Measurements from ENCODE around the gene MME.

DNA sequence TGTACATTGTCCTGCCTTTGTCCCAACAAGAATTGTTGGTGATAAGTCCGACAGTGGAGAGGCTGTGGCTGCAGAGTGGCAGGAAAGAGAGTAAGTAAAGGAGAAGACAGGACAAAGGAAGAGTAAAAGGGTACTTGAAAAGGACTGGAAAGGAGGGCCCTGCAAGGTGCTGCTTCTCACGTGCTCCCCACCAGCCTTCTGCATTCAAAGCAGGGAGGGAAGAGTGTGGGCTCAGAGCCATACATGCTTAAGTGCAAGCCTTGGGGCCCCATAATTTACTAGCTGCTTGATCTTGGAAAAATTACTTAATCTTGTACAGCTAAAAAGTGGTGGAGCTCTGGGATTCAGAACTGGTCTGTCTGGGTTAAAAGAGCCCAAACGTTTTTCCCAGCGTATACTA, 29.9 kb downstream of the MME start:
- no peak for TF ChIP-seq FOXA1 (IDR thresholded peaks at IDR 0.05)
- no peak for TF ChIP-seq HNF4G (IDR thresholded peaks at IDR 0.05)
- TF ChIP-seq TAF1 (conservative IDR thresholded peaks at IDR 0.05), result no peak
- TF ChIP-seq, protein P1, sequence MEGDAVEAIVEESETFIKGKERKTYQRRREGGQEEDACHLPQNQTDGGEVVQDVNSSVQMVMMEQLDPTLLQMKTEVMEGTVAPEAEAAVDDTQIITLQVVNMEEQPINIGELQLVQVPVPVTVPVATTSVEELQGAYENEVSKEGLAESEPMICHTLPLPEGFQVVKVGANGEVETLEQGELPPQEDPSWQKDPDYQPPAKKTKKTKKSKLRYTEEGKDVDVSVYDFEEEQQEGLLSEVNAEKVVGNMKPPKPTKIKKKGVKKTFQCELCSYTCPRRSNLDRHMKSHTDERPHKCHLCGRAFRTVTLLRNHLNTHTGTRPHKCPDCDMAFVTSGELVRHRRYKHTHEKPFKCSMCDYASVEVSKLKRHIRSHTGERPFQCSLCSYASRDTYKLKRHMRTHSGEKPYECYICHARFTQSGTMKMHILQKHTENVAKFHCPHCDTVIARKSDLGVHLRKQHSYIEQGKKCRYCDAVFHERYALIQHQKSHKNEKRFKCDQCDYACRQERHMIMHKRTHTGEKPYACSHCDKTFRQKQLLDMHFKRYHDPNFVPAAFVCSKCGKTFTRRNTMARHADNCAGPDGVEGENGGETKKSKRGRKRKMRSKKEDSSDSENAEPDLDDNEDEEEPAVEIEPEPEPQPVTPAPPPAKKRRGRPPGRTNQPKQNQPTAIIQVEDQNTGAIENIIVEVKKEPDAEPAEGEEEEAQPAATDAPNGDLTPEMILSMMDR (IDR thresholded peaks at IDR 0.05; ENCODE audit: low read depth, low read length, missing input control), result no peak
- TF ChIP-seq YY1 (IDR thresholded peaks at IDR 0.05), result no peak
- TF ChIP-seq, protein P2, sequence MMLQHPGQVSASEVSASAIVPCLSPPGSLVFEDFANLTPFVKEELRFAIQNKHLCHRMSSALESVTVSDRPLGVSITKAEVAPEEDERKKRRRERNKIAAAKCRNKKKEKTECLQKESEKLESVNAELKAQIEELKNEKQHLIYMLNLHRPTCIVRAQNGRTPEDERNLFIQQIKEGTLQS (IDR thresholded peaks at IDR 0.05), result no peak

Measured in liver (tissue), 3 donors.